Measurements from ENCODE around the gene ABCB9.

GRCh38 chr12:122948605-122949004 is 17.7 kb downstream of the ABCB9 start:
- TF ChIP-seq CTCF (IDR thresholded peaks at IDR 0.05; ENCODE audit: poor library complexity, severe bottlenecking) (no peak), RAD21 (conservative IDR thresholded peaks at IDR 0.05) (no peak), EZH2 (IDR thresholded peaks at IDR 0.05; ENCODE audit: borderline replicate concordance, insufficient read depth, low read length, poor library complexity, severe bottlenecking) (no peak), SMC3 (conservative IDR thresholded peaks at IDR 0.05; ENCODE audit: poor library complexity) (no peak), MXI1 (conservative IDR thresholded peaks at IDR 0.05; ENCODE audit: poor library complexity, severe bottlenecking) (no peak)
